Measurements from ENCODE around the gene LMBRD2.

Gene LMBRD2

GRCh38 chr5:36105819-36106218, 45.9 kb downstream of the LMBRD2 start:
- DNase-seq (ENCODE audit: low spot score), result no peak

- no peak for DNase-seq (ENCODE audit: low spot score)
These were observed 51.9 kb downstream of the LMBRD2 start for GRCh38 chr5:36099748-36100147.

GRCh38 chr5:36096486-36096885, 55.2 kb downstream of the LMBRD2 start:
- no peak for DNase-seq (ENCODE audit: low spot score)

GRCh38 chr5:36089989-36090388, 61.7 kb downstream of the LMBRD2 start:
- DNase-seq (ENCODE audit: low spot score), result no peak

GRCh38 chr5:36079200-36079781, 72.4 kb downstream of the LMBRD2 start:
- peak; percentile 12 for DNase-seq (ENCODE audit: low spot score)

- DNase-seq (ENCODE audit: low spot score), result no peak
These were observed 73.3 kb downstream of the LMBRD2 start for GRCh38 chr5:36078430-36078829.

GRCh38 chr5:36073595-36074216, 78.0 kb downstream of the LMBRD2 start:
- no peak for DNase-seq (ENCODE audit: low spot score)

- no peak for DNase-seq (ENCODE audit: low spot score)
These were observed 80.8 kb downstream of the LMBRD2 start for GRCh38 chr5:36070687-36071571.

GRCh38 chr5:36068751-36069281, 82.9 kb downstream of the LMBRD2 start:
- DNase-seq (ENCODE audit: low spot score), result no peak

GRCh38 chr5:36066540-36067210, 85.0 kb downstream of the LMBRD2 start, which contains the start of gene UGT3A2:
Gene UGT3A2 (minus strand): TSS chr5:36066882. CDS start chr5:36066789, 93 bp downstream.
- DNase-seq (ENCODE audit: low spot score), result no peak

- DNase-seq (ENCODE audit: low spot score), result no peak
These were observed 85.6 kb downstream of the LMBRD2 start for GRCh38 chr5:36066001-36066539.

- no peak for DNase-seq (ENCODE audit: low spot score)
These were observed 91.2 kb downstream of the LMBRD2 start for GRCh38 chr5:36060420-36060887.

- DNase-seq (ENCODE audit: low spot score), result no peak
These were observed 91.9 kb downstream of the LMBRD2 start for GRCh38 chr5:36059571-36060419.

- DNase-seq (ENCODE audit: low spot score), result no peak
These were observed 92.9 kb downstream of the LMBRD2 start for GRCh38 chr5:36058776-36059175.

- no peak for DNase-seq (ENCODE audit: low spot score)
These were observed 94.3 kb downstream of the LMBRD2 start for GRCh38 chr5:36057386-36057785.

- DNase-seq (ENCODE audit: low spot score), result no peak
These were observed 95.3 kb downstream of the LMBRD2 start for GRCh38 chr5:36056422-36056821.

- no peak for DNase-seq (ENCODE audit: low spot score)
These were observed 95.7 kb downstream of the LMBRD2 start for GRCh38 chr5:36055984-36056383.

GRCh38 chr5:36054647-36055046, 97.0 kb downstream of the LMBRD2 start:
- no peak for DNase-seq (ENCODE audit: low spot score)

GRCh38 chr5:36052538-36052937, 99.1 kb downstream of the LMBRD2 start:
- no peak for DNase-seq (ENCODE audit: low spot score)

GRCh38 chr5:36049949-36050348, 101.7 kb downstream of the LMBRD2 start:
- no peak for DNase-seq (ENCODE audit: low spot score)
